NCI-H2227 treated with DMSO at 0.1 percent for 48 hours (cell line): Measurements from ENCODE around the gene POLR3B.
"Not testable (repeated sequence)": the region's sequence is repeated elsewhere in the genome, so short reads cannot be mapped to it uniquely, and the experiment has no call there.

ENCODE experiments used
- DNase-seq: peaks from one replicate; lab custom pipeline; 2025; lab: John Stamatoyannopoulos, UW

The POLR3B gene

GRCh38 chr12:106357549-106358395 lies at the start of gene POLR3B:
Gene POLR3B, plus strand, starts transcription at chr12:106357748. Its CDS starts 132 bp downstream, at chr12:106357880.
- peak; percentile 97 for DNase-seq

- no peak for DNase-seq
Observed at GRCh38 chr12:106308121-106308520, 49.4 kb upstream of the POLR3B start.

GRCh38 chr12:106308611-106309010 lies 48.9 kb upstream of the POLR3B start:
- DNase-seq: no peak

- DNase-seq: no peak
Observed at GRCh38 chr12:106309671-106310505, 47.7 kb upstream of the POLR3B start.

GRCh38 chr12:106310687-106311086 lies 46.9 kb upstream of the POLR3B start:
- no peak for DNase-seq

GRCh38 chr12:106311139-106311538 lies 46.4 kb upstream of the POLR3B start:
- DNase-seq: no peak

GRCh38 chr12:106313413-106313812 lies 44.1 kb upstream of the POLR3B start:
- DNase-seq: not testable (repeated sequence)

- no peak for DNase-seq
Observed at GRCh38 chr12:106315523-106315922, 42.0 kb upstream of the POLR3B start.

- DNase-seq: no peak
Observed at GRCh38 chr12:106317406-106318082, 40.0 kb upstream of the POLR3B start.

GRCh38 chr12:106321139-106321850 lies 36.3 kb upstream of the POLR3B start:
- no peak for DNase-seq

- DNase-seq: no peak
Observed at GRCh38 chr12:106323537-106323936, 34.0 kb upstream of the POLR3B start.

- DNase-seq: no peak
Observed at GRCh38 chr12:106327309-106327869, 30.2 kb upstream of the POLR3B start.

GRCh38 chr12:106328735-106329134 lies 28.8 kb upstream of the POLR3B start:
- DNase-seq: peak; percentile 30

GRCh38 chr12:106329231-106329982 lies 28.1 kb upstream of the POLR3B start:
- peak; percentile 64 for DNase-seq

- DNase-seq: no peak
Observed at GRCh38 chr12:106331599-106331998, 25.9 kb upstream of the POLR3B start.

- no peak for DNase-seq
Observed at GRCh38 chr12:106332536-106332935, 25.0 kb upstream of the POLR3B start.

- no peak for DNase-seq
Observed at GRCh38 chr12:106333010-106333409, 24.5 kb upstream of the POLR3B start.

- no peak for DNase-seq
Observed at GRCh38 chr12:106333756-106334155, 23.8 kb upstream of the POLR3B start.

- DNase-seq: no peak
Observed at GRCh38 chr12:106341086-106341877, 16.3 kb upstream of the POLR3B start.
